Erythroblast (primary cell): ENCODE data around the gene PPHLN1.

Experiments used
- GATA1 ChIP-seq: IDR thresholded peaks from 2 replicates; pipeline ENCODE4 v1.6.1; 2011; ENCODE audit warnings: low read depth, mild to moderate bottlenecking, control low read depth, low read length, moderate library complexity
- POLR2A ChIP-seq: IDR thresholded peaks from 2 replicates; pipeline ENCODE4 v1.6.1; 2011; ENCODE audit warnings: mild to moderate bottlenecking, low read length

DNA sequence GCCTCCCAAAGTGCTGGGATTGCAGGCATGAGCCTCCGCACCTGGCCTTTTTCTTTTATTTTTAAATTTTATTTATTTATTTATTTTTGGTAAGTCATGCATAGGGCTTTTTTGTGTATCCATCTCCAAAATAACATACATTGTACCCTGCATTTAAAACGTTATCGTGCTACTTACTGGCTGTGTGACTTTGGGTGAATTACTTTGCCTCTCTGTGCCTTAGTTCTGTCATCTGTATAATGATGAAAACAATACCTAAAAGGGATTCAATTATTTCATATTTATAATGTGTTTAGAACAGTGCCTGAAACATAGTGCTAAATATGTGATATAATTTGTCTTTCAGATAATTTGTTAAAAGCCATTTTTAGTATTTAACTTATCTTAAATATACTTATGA is 19.7 kb upstream of the PPHLN1 start:
- TF ChIP-seq POLR2A: no peak
- TF ChIP-seq GATA1: no peak
